ENCODE measurements around the gene CAMK4. TPM values are rescaled to one million over a fixed set of nuclear protein-coding genes. Genes with fewer than 3 reads are reported as not detected.

CAMK4 gene
- total and polyA plus RNA-seq, 2 donors (not counting 3 experiments of a cell fraction or from before 2014, with no cell fraction given), result 2.2 to 5.4 TPM

- dilution Hi-C loops (cut with MboI; ENCODE audit: extremely low pct_ligation_motif_present, low sequenced_read_pairs), result no loop called here
- intact Hi-C loops (cut with micrococcal nuclease), result loop anchor here (10.0 kb wide), 1 partner anchor 259 kb away; no protein-coding TSS in a partner anchor
- DNase-seq (ENCODE audit: low read depth, low spot score) (no peak), FAIRE-seq (no peak)
- no peaks in the 10 kb centered on the region for H3K9me1 ChIP-seq (replicated peaks; ENCODE audit: control insufficient read depth, extremely low read depth, insufficient read depth, low read length)
- H3K9me3 ChIP-seq (replicated peaks; ENCODE audit: control insufficient read depth, insufficient read depth, low read length), result no peaks in the 10 kb centered on the region
- no peak overlapping the region for H3K4me3 ChIP-seq (replicated peaks in 1 of 3; ENCODE audit: insufficient read depth in 1 of 3, low read depth in 1 of 3, low read length in 3 of 3)
- peaks cover 5% of the 10 kb centered on the region for H3K4me1 ChIP-seq (ENCODE audit: control insufficient read depth, extremely low read depth, insufficient read depth, low read length)
- peaks cover 0 to 2% of the 10 kb centered on the region in 2 experiments for H3K27me3 ChIP-seq (ENCODE audit: control insufficient read depth in 2 of 2, insufficient read depth in 2 of 2, low read length in 2 of 2)
- ChIA-PET POLR2A (no interaction called here), CTCF (no interaction called here)
- TF ChIP-seq MYC (IDR thresholded peaks at IDR 0.05; ENCODE audit: low read depth, low read length) (no peak), FOS (IDR thresholded peaks at IDR 0.05; ENCODE audit: borderline replicate concordance, insufficient read depth, low read length) (no peak), JUN (IDR thresholded peaks at IDR 0.05; ENCODE audit: borderline replicate concordance, insufficient read depth, insufficient read length, low read depth) (no peak), POLR2A (IDR thresholded peaks at IDR 0.05; ENCODE audit: low read depth, low read length) (no peak), EZH2 (IDR thresholded peaks at IDR 0.05; ENCODE audit: borderline replicate concordance, low read depth, low read length, severe bottlenecking) (no peak), CTCF (IDR thresholded peaks at IDR 0.05; ENCODE audit: extremely low read depth in 1 of 2, insufficient read depth in 1 of 2, low read depth in 1 of 2, low read length in 2 of 2) (no peak), MAX (IDR thresholded peaks at IDR 0.05; ENCODE audit: insufficient read depth, insufficient read length) (no peak), POLR2AphosphoS5 (IDR thresholded peaks at IDR 0.05; ENCODE audit: insufficient read depth, low read depth, low read length) (no peak), GATA2 (IDR thresholded peaks at IDR 0.05; ENCODE audit: insufficient read depth, insufficient read length, low read depth, low read length) (no peak)
- no peaks in the 10 kb centered on the region for H4K20me1 ChIP-seq (replicated peaks; ENCODE audit: control insufficient read depth, extremely low read depth, insufficient read depth, low read length)
- H3K36me3 ChIP-seq (ENCODE audit: control insufficient read depth in 2 of 2, extremely low read depth in 1 of 2, insufficient read depth in 2 of 2, low read length in 2 of 2), result no peaks in the 10 kb centered on the region
- H3K27ac ChIP-seq (ENCODE audit: insufficient read depth, low read depth, low read length), result no peak overlapping the region
- no peak overlapping the region for H2AFZ ChIP-seq (ENCODE audit: low read depth, low read length)
- no peaks in the 10 kb centered on the region for H3K79me2 ChIP-seq (ENCODE audit: control insufficient read depth, insufficient read depth, low read length)
- H3K9ac ChIP-seq (replicated peaks; ENCODE audit: extremely low read depth, insufficient read depth, low read length), result no peak overlapping the region
- H3K4me2 ChIP-seq (ENCODE audit: insufficient read depth, low read length), result no peak overlapping the region
- BruUV-seq (replicated peaks), result no TSS peak
These were observed 1.7 kb downstream of the CAMK4 start for GRCh38 chr5:111225926-111226325.
